GM12892 (cell line): ENCODE results near the gene RLN2.

Experiments used
- DNase-seq: peaks from one replicate; pipeline ENCODE4 v3.0.0; 2011; ENCODE audit not compliant: insufficient read length
- FAIRE-seq: peaks from 2 replicates; lab custom pipeline; 2011; peaks lifted over from hg19 to GRCh38; lab: Jason Lieb, UNC
- POLR2A ChIP-seq: IDR thresholded peaks from 2 replicates; pipeline ENCODE4 v1.6.1; 2011; ENCODE audit warnings: low read depth, low read length, control low read depth
- POLR2AphosphoS5 ChIP-seq: IDR thresholded peaks from 2 replicates; pipeline ENCODE4 v1.6.1; 2011; ENCODE audit warnings: low read depth, low read length, control low read depth
- TAF1 ChIP-seq: IDR thresholded peaks from 2 replicates; pipeline ENCODE4 v1.6.1; 2011; ENCODE audit warnings: low read depth, mild to moderate bottlenecking, control low read depth, low read length, borderline replicate concordance

Gene RLN2

DNA sequence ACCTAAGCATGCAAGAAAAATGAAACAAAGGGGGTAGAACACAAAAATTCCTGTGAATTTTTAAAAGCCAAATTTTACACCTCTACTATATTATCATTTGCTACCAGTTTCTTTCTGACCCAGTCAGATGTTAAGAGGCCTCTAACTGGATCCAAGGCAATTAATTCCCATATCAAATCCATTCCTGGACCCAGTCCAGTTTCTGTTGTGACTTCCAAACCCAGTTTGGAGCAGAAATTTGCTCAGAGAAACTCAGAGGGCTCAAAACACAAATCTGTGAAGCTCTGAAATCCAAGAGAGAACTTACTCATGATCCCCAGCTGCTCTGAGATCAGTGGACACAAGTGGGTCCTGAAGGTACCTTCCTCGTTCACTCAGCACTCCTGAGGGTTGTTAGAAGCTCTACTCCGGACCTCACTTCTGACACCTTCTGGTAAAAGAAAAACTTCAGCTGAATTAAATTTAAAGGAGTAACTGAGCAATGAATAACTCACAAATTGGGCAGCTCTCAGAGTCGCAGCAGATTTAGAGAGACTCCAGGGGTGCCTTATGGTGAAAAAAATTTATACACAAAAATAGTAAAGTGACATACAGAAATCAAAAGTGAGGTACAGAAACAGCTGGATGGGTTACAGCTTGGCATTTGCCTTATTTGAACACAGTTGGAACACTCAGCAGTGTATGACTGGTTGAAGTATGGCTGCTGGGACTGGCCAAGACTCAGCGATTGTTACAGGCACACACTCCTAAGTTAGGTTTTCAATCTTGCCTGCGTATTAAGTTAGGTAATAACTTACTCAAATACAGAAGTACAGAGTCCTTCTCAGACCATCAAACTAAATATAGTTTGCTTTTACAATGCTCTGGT lies 40.9 kb downstream of the RLN2 start:
- TF ChIP-seq POLR2AphosphoS5 (no peak), TAF1 (no peak), POLR2A (no peak)
- no peak for FAIRE-seq

More for the DNA sequence above, 40.9 kb downstream of the RLN2 start:
- DNase-seq = no peak
